ENCODE measurements around the gene KLHL7.

The KLHL7 gene

GRCh38 chr7:23105644-23106056, at the start of gene KLHL7:
Gene KLHL7, plus strand, starts transcription at chr7:23105785. Its CDS starts 242 bp downstream, at chr7:23106027.
- DNase-seq (ENCODE audit: low spot score) = peak; percentile 93

GRCh38 chr7:23058408-23059096, 47.0 kb upstream of the KLHL7 start:
- peak; percentile 54 for DNase-seq (ENCODE audit: low spot score)

- no peak for DNase-seq (ENCODE audit: low spot score)
Measured at GRCh38 chr7:23061327-23061726, 44.3 kb upstream of the KLHL7 start.

- peak; percentile 85 for DNase-seq (ENCODE audit: low spot score)
Measured at GRCh38 chr7:23062452-23062851, 43.1 kb upstream of the KLHL7 start.

GRCh38 chr7:23065974-23066373, 39.6 kb upstream of the KLHL7 start:
- no peak for DNase-seq (ENCODE audit: low spot score)

GRCh38 chr7:23067271-23067670, 38.3 kb upstream of the KLHL7 start:
- peak; percentile 32 for DNase-seq (ENCODE audit: low spot score)

- DNase-seq (ENCODE audit: low spot score) = no peak
Measured at GRCh38 chr7:23072048-23072447, 33.5 kb upstream of the KLHL7 start.

- DNase-seq (ENCODE audit: low spot score) = peak; percentile 38
Measured at GRCh38 chr7:23072922-23073321, 32.7 kb upstream of the KLHL7 start.

GRCh38 chr7:23074443-23075261, 30.9 kb upstream of the KLHL7 start:
- no peak for DNase-seq (ENCODE audit: low spot score)

GRCh38 chr7:23075571-23075970, 30.0 kb upstream of the KLHL7 start:
- DNase-seq (ENCODE audit: low spot score) = no peak

- DNase-seq (ENCODE audit: low spot score) = no peak
Measured at GRCh38 chr7:23076772-23077171, 28.8 kb upstream of the KLHL7 start.

- DNase-seq (ENCODE audit: low spot score) = no peak
Measured at GRCh38 chr7:23093111-23093510, 12.5 kb upstream of the KLHL7 start.

- DNase-seq (ENCODE audit: low spot score) = no peak
Measured at GRCh38 chr7:23093546-23093945, 12.0 kb upstream of the KLHL7 start.

- DNase-seq (ENCODE audit: low spot score) = no peak
Measured at GRCh38 chr7:23096518-23097290, 8.9 kb upstream of the KLHL7 start.

GRCh38 chr7:23098029-23098428, 7.6 kb upstream of the KLHL7 start:
- no peak for DNase-seq (ENCODE audit: low spot score)

GRCh38 chr7:23098460-23098859, 7.1 kb upstream of the KLHL7 start:
- no peak for DNase-seq (ENCODE audit: low spot score)

GRCh38 chr7:23100697-23101096, 4.9 kb upstream of the KLHL7 start:
- no peak for DNase-seq (ENCODE audit: low spot score)

- DNase-seq (ENCODE audit: low spot score) = no peak
Measured at GRCh38 chr7:23105086-23105643, 420 bp upstream of the KLHL7 start.

- DNase-seq (ENCODE audit: low spot score) = peak; percentile 71
Measured at GRCh38 chr7:23106057-23106822, 655 bp downstream of the KLHL7 start.

- no peak for DNase-seq (ENCODE audit: low spot score)
Measured at GRCh38 chr7:23106823-23107663, 1.5 kb downstream of the KLHL7 start.

GRCh38 chr7:23107781-23108180, 2.2 kb downstream of the KLHL7 start:
- DNase-seq (ENCODE audit: low spot score) = no peak
